ENCODE results near the gene LRRC7.

GRCh38 chr1:70039485-70039884, 471.8 kb downstream of the LRRC7 start:
- TF ChIP-seq POLR2AphosphoS5 (IDR thresholded peaks at IDR 0.05; ENCODE audit: low read depth) (no peak), CTCF (conservative IDR thresholded peaks at IDR 0.05; ENCODE audit: low read depth in 2 of 2) (no peak), REST (IDR thresholded peaks at IDR 0.05; ENCODE audit: unreplicated experiment) (no peak), EZH2phosphoT487 (IDR thresholded peaks at IDR 0.05; ENCODE audit: unreplicated experiment) (no peak)
